Fibroblast of lung (primary cell): ENCODE data around the gene DNM3. TPM values are rescaled to one million over a fixed set of nuclear protein-coding genes. Genes with fewer than 3 reads are reported as not detected.

Experiments used
- DNase-seq, 2 donors: peaks; one replicate each; pipeline versions ENCODE4 v3.0.0 to v3.0.0-alpha.2; 2010; ENCODE audit warnings: low read depth in 2 of 2
- H2AFZ ChIP-seq: 2 replicates; pipeline ENCODE4 v1.5.1; 2012; ENCODE audit warnings: low read length, control low read depth, inconsistent platforms
- H3K27ac ChIP-seq: 2 replicates; pipeline ENCODE4 v1.5.1; 2011; ENCODE audit warnings: low read length, control low read depth; ENCODE audit not compliant: insufficient read depth
- H3K27me3 ChIP-seq: 2 replicates; pipeline ENCODE4 v1.5.1; 2011; ENCODE audit warnings: mild to moderate bottlenecking, low read length; ENCODE audit not compliant: control insufficient read depth, insufficient read depth
- H3K36me3 ChIP-seq: 2 replicates; pipeline ENCODE4 v1.5.1; 2011; ENCODE audit warnings: low read length; ENCODE audit not compliant: control insufficient read depth, insufficient read depth
- H3K4me1 ChIP-seq: 2 replicates; pipeline ENCODE4 v1.5.1; 2011; ENCODE audit warnings: low read length; ENCODE audit not compliant: control insufficient read depth, insufficient read depth; ENCODE audit errors: extremely low read depth
- H3K4me2 ChIP-seq: 2 replicates; pipeline ENCODE4 v1.5.1; 2011; ENCODE audit warnings: low read length, control low read depth; ENCODE audit not compliant: insufficient read depth; ENCODE audit errors: extremely low read depth
- H3K4me3 ChIP-seq, 4 experiments: fragments of 200-600 bp in 1 of 4; sonication (generic) in 1 of 4; replicated peaks in 1 of 4; 2 replicates each; pipeline ENCODE4 v1.5.1; 2011 to 2016; ENCODE audit warnings: low read length in 4 of 4, low read depth in 3 of 4, mild to moderate bottlenecking in 3 of 4, control low read depth in 2 of 4, inconsistent platforms in 1 of 4, mixed read lengths in 1 of 4; ENCODE audit not compliant: insufficient read depth in 1 of 4; ENCODE audit errors: control extremely low read depth in 1 of 4
- H3K79me2 ChIP-seq: 2 replicates; pipeline ENCODE4 v1.5.1; 2012; ENCODE audit warnings: mild to moderate bottlenecking, low read length, inconsistent platforms; ENCODE audit not compliant: control insufficient read depth, insufficient read depth
- H3K9ac ChIP-seq: 2 replicates; pipeline ENCODE4 v1.5.1; 2011; ENCODE audit warnings: mild to moderate bottlenecking, low read length, control low read depth; ENCODE audit not compliant: insufficient read depth
- H3K9me3 ChIP-seq: 2 replicates; pipeline ENCODE4 v1.5.1; 2012; ENCODE audit warnings: low read depth, low read length; ENCODE audit not compliant: control insufficient read depth, insufficient read depth
- H4K20me1 ChIP-seq: 2 replicates; pipeline ENCODE4 v1.5.1; 2011; ENCODE audit warnings: low read length; ENCODE audit not compliant: control insufficient read depth, insufficient read depth; ENCODE audit errors: extremely low read depth
- CTCF ChIP-seq, 2 donors: IDR thresholded peaks in 1 of 2; conservative IDR thresholded peaks in 1 of 2; 1 replicate in 1 of 2; 2 replicates in 1 of 2; pipeline ENCODE4 v1.5.1; 2011 to 2012; ENCODE audit warnings: low read length in 2 of 2, control low read depth in 1 of 2, inconsistent platforms in 1 of 2, low read depth in 1 of 2, mild to moderate bottlenecking in 1 of 2
- EZH2 ChIP-seq: IDR thresholded peaks from 2 replicates; pipeline ENCODE4 v1.5.1; 2012; ENCODE audit warnings: low read length, control low read depth, mild to moderate bottlenecking; ENCODE audit errors: missing control alignments
- polyA plus RNA-seq, 2 donors: library from polyadenylated mRNA; depleted of rRNA in 1 of 2; stranded (reverse) in 1 of 2; unstranded in 1 of 2; fragments of >200 nt; gene quantifications; 2 replicates each; pipeline ENCODE4 v1.2.1, GENCODE V29; 2011 to 2012; ENCODE audit warnings: missing spikeins in 1 of 2
- total RNA-seq: library from RNA; depleted of rRNA; stranded (reverse); fragments of >200 nt; gene quantifications from 2 replicates; pipeline ENCODE4 v1.2.1, GENCODE V29; 2014

The DNM3 gene
- total and polyA plus RNA-seq, 2 donors (not counting 1 experiment from before 2014, with no cell fraction given) = 1.6 to 3.6 TPM

- TF ChIP-seq CTCF (conservative IDR thresholded peaks at IDR 0.05 in 1 of 2, IDR thresholded peaks at IDR 0.05 in 1 of 2; ENCODE audit: low read depth in 1 of 2, low read length in 2 of 2) (peak; percentile 85 to 89), EZH2 (no peak)
- H3K9ac ChIP-seq = no peak overlapping the region
- peaks cover 2% of the 10 kb centered on the region for H3K4me1 ChIP-seq
- peak; percentile 63 to 80 for DNase-seq
- no peaks in the 10 kb centered on the region for H3K9me3 ChIP-seq
- H3K27me3 ChIP-seq = no peaks in the 10 kb centered on the region
- H3K36me3 ChIP-seq = no peaks in the 10 kb centered on the region
- H3K79me2 ChIP-seq = no peaks in the 10 kb centered on the region
- no peak overlapping the region for H3K4me2 ChIP-seq
- no peak overlapping the region for H2AFZ ChIP-seq
- H4K20me1 ChIP-seq = no peaks in the 10 kb centered on the region
- no peak overlapping the region for H3K4me3 ChIP-seq
- H3K27ac ChIP-seq = no peak overlapping the region
These were observed 161.5 kb downstream of the DNM3 start for GRCh38 chr1:172002725-172003345.

- Histone ChIP-seq H3K27ac (no peak overlapping the region), H3K27me3 (no peaks in the 10 kb centered on the region), H4K20me1 (no peaks in the 10 kb centered on the region), H3K79me2 (no peaks in the 10 kb centered on the region), H3K4me2 (peak overlapping the region; percentile 13), H2AFZ (peak overlapping the region; percentile 20), H3K4me3 (no peak overlapping the region), H3K9me3 (no peaks in the 10 kb centered on the region), H3K36me3 (no peaks in the 10 kb centered on the region), H3K4me1 (peaks cover 2% of the 10 kb centered on the region), H3K9ac (no peak overlapping the region)
- TF ChIP-seq EZH2 (no peak), CTCF (conservative IDR thresholded peaks at IDR 0.05 in 1 of 2, IDR thresholded peaks at IDR 0.05 in 1 of 2; ENCODE audit: low read depth in 1 of 2, low read length in 2 of 2) (no peak)
- DNase-seq = peak; percentile 27 to 32
These were observed 162.7 kb downstream of the DNM3 start for GRCh38 chr1:172003766-172004530.

GRCh38 chr1:172004671-172005070 lies 163.4 kb downstream of the DNM3 start:
- no peak for TF ChIP-seq EZH2
- no peak for TF ChIP-seq CTCF (conservative IDR thresholded peaks at IDR 0.05 in 1 of 2, IDR thresholded peaks at IDR 0.05 in 1 of 2; ENCODE audit: low read depth in 1 of 2, low read length in 2 of 2)
- Histone ChIP-seq H3K9ac (no peak overlapping the region), H4K20me1 (no peaks in the 10 kb centered on the region), H3K4me1 (peaks cover 2% of the 10 kb centered on the region), H3K36me3 (no peaks in the 10 kb centered on the region), H3K4me3 (no peak overlapping the region), H3K27ac (no peak overlapping the region), H3K4me2 (no peak overlapping the region), H3K79me2 (no peaks in the 10 kb centered on the region), H3K27me3 (no peaks in the 10 kb centered on the region), H3K9me3 (no peaks in the 10 kb centered on the region), H2AFZ (no peak overlapping the region)
- no peak for DNase-seq
